H9 (cell line): Measurements from ENCODE around the gene SLC47A2. TPM values are rescaled to one million over a fixed set of nuclear protein-coding genes. Genes with fewer than 3 reads are reported as not detected.

Experiments
- DNase-seq: peaks from one replicate; pipeline ENCODE4 v3.0.0-alpha.2; 2017
- H2AFZ ChIP-seq: one replicate; pipeline ENCODE4 v1.6.1; 2013; ENCODE audit warnings: mild to moderate bottlenecking, low read length, control low read depth, moderate library complexity
- H2AK5ac ChIP-seq: 2 replicates; pipeline ENCODE4 v1.6.1; 2013; ENCODE audit warnings: low read length, control low read depth, mixed read lengths; ENCODE audit not compliant: insufficient read length
- H2BK120ac ChIP-seq: one replicate; pipeline ENCODE4 v1.6.1; 2013; ENCODE audit warnings: low read depth, mild to moderate bottlenecking, low read length, control low read depth, inconsistent platforms; ENCODE audit not compliant: poor library complexity, severe bottlenecking
- H2BK12ac ChIP-seq: 2 replicates; pipeline ENCODE4 v1.6.1; 2013; ENCODE audit warnings: low read length, control low read depth, mixed read lengths, low read depth; ENCODE audit not compliant: insufficient read length
- H2BK15ac ChIP-seq: 2 replicates; pipeline ENCODE4 v1.6.1; 2013; ENCODE audit warnings: low read depth, low read length, control low read depth
- H2BK20ac ChIP-seq: one replicate; pipeline ENCODE4 v1.6.1; 2013; ENCODE audit warnings: low read depth, mild to moderate bottlenecking, low read length, control low read depth, inconsistent platforms; ENCODE audit not compliant: poor library complexity, severe bottlenecking
- H2BK5ac ChIP-seq: 2 replicates; pipeline ENCODE4 v1.6.1; 2013; ENCODE audit warnings: low read length, control low read depth, mixed read lengths; ENCODE audit not compliant: insufficient read length
- H3K14ac ChIP-seq: 2 replicates; pipeline ENCODE4 v1.6.1; 2013; ENCODE audit warnings: low read length, control low read depth; ENCODE audit not compliant: insufficient read depth
- H3K18ac ChIP-seq: 2 replicates; pipeline ENCODE4 v1.6.1; 2013; ENCODE audit warnings: low read depth, mild to moderate bottlenecking, mixed read lengths, low read length, control low read depth; ENCODE audit not compliant: insufficient read length
- H3K23ac ChIP-seq: 2 replicates; pipeline ENCODE4 v1.6.1; 2013; ENCODE audit warnings: low read length, control low read depth, mixed read lengths, low read depth; ENCODE audit not compliant: insufficient read length
- H3K23me2 ChIP-seq: 2 replicates; pipeline ENCODE4 v1.6.1; 2013; ENCODE audit warnings: low read depth, mild to moderate bottlenecking, mixed read lengths, low read length, control low read depth; ENCODE audit not compliant: insufficient read length, poor library complexity, severe bottlenecking
- H3K27ac ChIP-seq: 2 replicates; pipeline ENCODE4 v1.5.1; 2013; ENCODE audit warnings: low read length, control low read depth, mixed read lengths, low read depth; ENCODE audit not compliant: insufficient read length
- H3K27me3 ChIP-seq: 2 replicates; pipeline ENCODE4 v1.6.1; 2013; ENCODE audit warnings: low read length, control low read depth, inconsistent platforms; ENCODE audit not compliant: insufficient read depth
- H3K4ac ChIP-seq: 2 replicates; pipeline ENCODE4 v1.6.1; 2013; ENCODE audit warnings: low read depth, mild to moderate bottlenecking, control low read depth, inconsistent platforms, low read length, moderate library complexity
- H3K4me1 ChIP-seq: 2 replicates; pipeline ENCODE4 v1.6.1; 2013; ENCODE audit warnings: low read length, control low read depth, inconsistent platforms; ENCODE audit not compliant: insufficient read depth
- H3K4me2 ChIP-seq: 2 replicates; pipeline ENCODE4 v1.6.1; 2013; ENCODE audit warnings: low read length, control low read depth, mixed read lengths; ENCODE audit not compliant: insufficient read length, insufficient read depth
- H3K56ac ChIP-seq: 2 replicates; pipeline ENCODE4 v1.6.1; 2013; ENCODE audit warnings: low read depth, mild to moderate bottlenecking, mixed read lengths, low read length, control low read depth; ENCODE audit not compliant: insufficient read length
- H3K79me1 ChIP-seq: 2 replicates; pipeline ENCODE4 v1.6.1; 2013; ENCODE audit warnings: low read depth, mild to moderate bottlenecking, moderate library complexity, low read length, control low read depth, inconsistent platforms; ENCODE audit not compliant: insufficient read depth, poor library complexity, severe bottlenecking
- H3K79me2 ChIP-seq: 2 replicates; pipeline ENCODE4 v1.6.1; 2013; ENCODE audit warnings: low read length, control low read depth, inconsistent platforms; ENCODE audit not compliant: insufficient read depth
- H3K9ac ChIP-seq: 2 replicates; pipeline ENCODE4 v1.6.1; 2013; ENCODE audit warnings: low read length, control low read depth, mixed read lengths; ENCODE audit not compliant: insufficient read length; ENCODE audit errors: extremely low read depth
- H3K9me3 ChIP-seq: one replicate; pipeline ENCODE4 v1.6.1; 2013; ENCODE audit warnings: low read depth, low read length, inconsistent platforms; ENCODE audit not compliant: control insufficient read depth
- H3T11ph ChIP-seq: one replicate; pipeline ENCODE4 v1.6.1; 2013; ENCODE audit warnings: mild to moderate bottlenecking, low read length, control low read depth, inconsistent platforms
- H4K20me1 ChIP-seq: one replicate; pipeline ENCODE4 v1.6.1; 2013; ENCODE audit not compliant: control insufficient read depth, insufficient read length, insufficient read depth
- H4K5ac ChIP-seq: 2 replicates; pipeline ENCODE4 v1.6.1; 2013; ENCODE audit warnings: low read depth, mild to moderate bottlenecking, mixed read lengths, low read length, control low read depth; ENCODE audit not compliant: insufficient read length
- H4K8ac ChIP-seq: replicated peaks from 2 replicates; pipeline ENCODE4 v1.6.1; 2013; ENCODE audit warnings: low read length, control low read depth, mixed read lengths, low read depth; ENCODE audit not compliant: insufficient read length
- H4K91ac ChIP-seq: 2 replicates; pipeline ENCODE4 v1.6.1; 2013; ENCODE audit warnings: low read depth, mild to moderate bottlenecking, moderate library complexity, mixed read lengths, low read length, control low read depth; ENCODE audit not compliant: insufficient read length
- H3K27ac Mint-ChIP-seq, 3 experiments: 2 replicates in 2 of 3; 3 replicates in 1 of 3; pipeline ENCODE4 v1.8.0; 2020 to 2021; ENCODE audit warnings: mixed read lengths in 3 of 3, mild to moderate bottlenecking in 1 of 3, moderate library complexity in 1 of 3
- H3K27me3 Mint-ChIP-seq: 2 replicates; pipeline ENCODE4 v1.8.0; 2021; ENCODE audit warnings: low read depth, mild to moderate bottlenecking, moderate library complexity, mixed read lengths
- H3K36me3 Mint-ChIP-seq, 3 experiments: 2 replicates in 2 of 3; 3 replicates in 1 of 3; pipeline ENCODE4 v1.8.0; 2020 to 2021; ENCODE audit warnings: low read depth in 3 of 3, mixed read lengths in 3 of 3; ENCODE audit not compliant: insufficient read depth in 1 of 3
- H3K4me1 Mint-ChIP-seq, 2 experiments: 2 replicates each; pipeline ENCODE4 v1.8.0; 2020; ENCODE audit warnings: mixed read lengths in 2 of 2
- H3K4me3 Mint-ChIP-seq, 2 experiments: 2 replicates in 1 of 2; 3 replicates in 1 of 2; pipeline ENCODE4 v1.8.0; 2020 to 2021; ENCODE audit warnings: mild to moderate bottlenecking in 2 of 2, mixed read lengths in 2 of 2, moderate library complexity in 1 of 2
- H3K9me3 Mint-ChIP-seq, 2 experiments: 2 replicates in 1 of 2; 3 replicates in 1 of 2; pipeline ENCODE4 v1.8.0; 2020; ENCODE audit warnings: mild to moderate bottlenecking in 2 of 2, mixed read lengths in 2 of 2, moderate library complexity in 1 of 2
- WGBS: extraction: QIAGEN DNeasy Blood & Tissue Kit; methylation state at CpG from one replicate; pipeline ENCODE4 v1.1.7; 2013; ENCODE audit warnings: missing lambda C conversion rate, low lambda C conversion rate, mixed read lengths; ENCODE audit not compliant: insufficient read length; ENCODE audit errors: extremely low coverage; 5-methylcytosine and 5-hydroxymethylcytosine counted together
- total RNA-seq: library from RNA; stranded (reverse); gene quantifications from 2 replicates; pipeline ENCODE4 v1.2.1, GENCODE V29; 2021
- TF ChIP-seq, protein P1 (sequence below): fragments of 200-600 bp; sonication (generic); conservative IDR thresholded peaks from 3 replicates; pipeline ENCODE4 v1.8.0; 2021; ENCODE audit warnings: antibody characterized with exemption, mild to moderate bottlenecking

Gene SLC47A2
- total RNA-seq, 1 experiment from 2014 or later = not detected

DNA sequence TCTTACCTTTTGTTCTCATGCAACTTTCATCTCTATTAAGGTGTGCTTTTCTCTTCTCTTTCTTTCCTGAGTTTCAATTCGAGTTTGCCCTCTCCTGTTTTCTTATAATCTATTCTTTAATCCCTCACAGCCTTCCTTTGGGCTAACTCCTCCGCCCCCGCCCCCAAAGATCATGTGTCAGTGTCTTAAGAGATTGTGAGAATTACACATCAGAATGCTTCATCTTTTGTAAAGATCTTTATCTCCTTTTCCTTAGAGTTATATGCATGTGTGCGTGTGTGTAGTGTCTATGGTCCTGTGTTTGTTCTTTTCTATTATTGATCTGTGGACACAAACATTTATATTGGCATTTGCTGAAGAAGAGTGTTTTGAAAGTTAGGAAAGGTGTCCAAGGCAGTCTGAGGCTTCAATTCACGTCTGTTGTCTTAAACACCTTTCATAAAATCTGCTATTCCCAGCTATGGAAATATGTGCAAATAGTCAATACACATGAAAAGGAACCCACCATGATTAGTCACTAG is 74.0 kb downstream of the SLC47A2 start:
- H3K9me3 ChIP-seq = no peaks in the 10 kb centered on the region
- DNase-seq = no peak
- H2BK12ac ChIP-seq = no peak overlapping the region
- no peak overlapping the region for H3K18ac ChIP-seq
- no peak overlapping the region for H4K91ac ChIP-seq
- H4K20me1 ChIP-seq = no peaks in the 10 kb centered on the region
- H3K4me1 ChIP-seq = peaks cover 5% of the 10 kb centered on the region; the same call in 1 of the 2 replicates
- no peak overlapping the region for H3T11ph ChIP-seq
- no peak overlapping the region for H3K56ac ChIP-seq
- no peak overlapping the region for H2BK20ac ChIP-seq
- H4K5ac ChIP-seq = no peak overlapping the region
- Mint-ChIP-seq H3K4me1 (peaks cover 31 to 38% of the 10 kb centered on the region in 2 experiments), H3K27ac (no peak overlapping the region), H3K27me3 (peaks cover 6% of the 10 kb centered on the region), H3K9me3 (no peaks in the 10 kb centered on the region), H3K4me3 (no peak overlapping the region), H3K36me3 (no peaks in the 10 kb centered on the region)
- no peak overlapping the region for H2AFZ ChIP-seq
- H3K23ac ChIP-seq = no peak overlapping the region
- H3K23me2 ChIP-seq = no peaks in the 10 kb centered on the region
- no CpG with 5 or more reads among the region's 5 CpGs for WGBS
- H3K27ac ChIP-seq = no peak overlapping the region
- H2BK15ac ChIP-seq = no peak overlapping the region
- no peak overlapping the region for H3K4ac ChIP-seq
- TF ChIP-seq, protein P1, sequence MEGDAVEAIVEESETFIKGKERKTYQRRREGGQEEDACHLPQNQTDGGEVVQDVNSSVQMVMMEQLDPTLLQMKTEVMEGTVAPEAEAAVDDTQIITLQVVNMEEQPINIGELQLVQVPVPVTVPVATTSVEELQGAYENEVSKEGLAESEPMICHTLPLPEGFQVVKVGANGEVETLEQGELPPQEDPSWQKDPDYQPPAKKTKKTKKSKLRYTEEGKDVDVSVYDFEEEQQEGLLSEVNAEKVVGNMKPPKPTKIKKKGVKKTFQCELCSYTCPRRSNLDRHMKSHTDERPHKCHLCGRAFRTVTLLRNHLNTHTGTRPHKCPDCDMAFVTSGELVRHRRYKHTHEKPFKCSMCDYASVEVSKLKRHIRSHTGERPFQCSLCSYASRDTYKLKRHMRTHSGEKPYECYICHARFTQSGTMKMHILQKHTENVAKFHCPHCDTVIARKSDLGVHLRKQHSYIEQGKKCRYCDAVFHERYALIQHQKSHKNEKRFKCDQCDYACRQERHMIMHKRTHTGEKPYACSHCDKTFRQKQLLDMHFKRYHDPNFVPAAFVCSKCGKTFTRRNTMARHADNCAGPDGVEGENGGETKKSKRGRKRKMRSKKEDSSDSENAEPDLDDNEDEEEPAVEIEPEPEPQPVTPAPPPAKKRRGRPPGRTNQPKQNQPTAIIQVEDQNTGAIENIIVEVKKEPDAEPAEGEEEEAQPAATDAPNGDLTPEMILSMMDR = no peak
- no peaks in the 10 kb centered on the region for H3K79me2 ChIP-seq
- H3K14ac ChIP-seq = no peak overlapping the region
- no peaks in the 10 kb centered on the region for H3K79me1 ChIP-seq
- no peak overlapping the region for H3K9ac ChIP-seq
- no peak overlapping the region for H2AK5ac ChIP-seq
- H3K4me2 ChIP-seq = no peak overlapping the region
- no peak overlapping the region for H4K8ac ChIP-seq
- H3K27me3 ChIP-seq = no peaks in the 10 kb centered on the region; the same call in 1 of the 2 replicates
- no peak overlapping the region for H2BK5ac ChIP-seq
- H2BK120ac ChIP-seq = no peak overlapping the region
